ENCODE measurements around the gene FSD1. TPM values are rescaled to one million over a fixed set of nuclear protein-coding genes. Genes with fewer than 3 reads are reported as not detected.

Gene FSD1
- total RNA-seq, 2 experiments from 2014 or later, result 19.8 to 23.2 TPM

DNA sequence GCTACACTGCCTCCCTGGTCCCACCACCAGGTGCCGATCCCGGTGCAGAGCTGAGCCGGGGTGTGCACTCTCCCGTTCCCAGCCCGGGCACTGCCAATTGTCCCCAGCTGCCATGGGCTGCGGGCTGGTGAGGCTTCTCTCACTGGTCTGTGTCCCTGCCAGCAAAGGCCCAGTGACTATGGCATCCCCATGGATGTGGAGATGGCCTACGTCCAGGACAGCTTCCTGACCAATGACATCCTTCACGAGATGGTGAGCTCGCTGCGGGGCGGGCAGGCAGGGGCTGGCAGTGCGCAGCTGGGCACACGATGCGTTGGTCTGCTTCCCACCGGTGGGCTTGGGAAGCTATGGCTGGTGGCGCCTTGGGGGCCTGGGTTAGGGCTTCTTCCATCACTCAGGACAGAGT lies 53.5 kb downstream of the FSD1 start:
- Histone ChIP-seq H3K27ac (ENCODE audit: low read depth, low read length, poor library complexity, severe bottlenecking) (no peak overlapping the region), H3K9me2 (ENCODE audit: insufficient read depth, low read length) (no peaks in the 10 kb centered on the region), H3K4me1 (ENCODE audit: insufficient read depth, low read length, poor library complexity, severe bottlenecking) (no peaks in the 10 kb centered on the region), H2AFZ (ENCODE audit: low read length) (no peak overlapping the region), H4K20me1 (ENCODE audit: insufficient read depth, low read length) (no peaks in the 10 kb centered on the region), H3K36me3 (ENCODE audit: insufficient read depth, low read length) (peaks cover 58% of the 10 kb centered on the region), H3K4me3 (ENCODE audit: low read depth, low read length, poor library complexity, severe bottlenecking) (no peak overlapping the region), H3K4me2 (ENCODE audit: low read length) (no peak overlapping the region), H3K9me3 (ENCODE audit: low read length) (no peaks in the 10 kb centered on the region), H3K79me2 (ENCODE audit: insufficient read depth, low read depth, low read length) (no peaks in the 10 kb centered on the region)
- TF ChIP-seq EZH2phosphoT487 (IDR thresholded peaks at IDR 0.05; ENCODE audit: borderline replicate concordance, low read depth, low read length), result no peak
- TF ChIP-seq, protein P1, sequence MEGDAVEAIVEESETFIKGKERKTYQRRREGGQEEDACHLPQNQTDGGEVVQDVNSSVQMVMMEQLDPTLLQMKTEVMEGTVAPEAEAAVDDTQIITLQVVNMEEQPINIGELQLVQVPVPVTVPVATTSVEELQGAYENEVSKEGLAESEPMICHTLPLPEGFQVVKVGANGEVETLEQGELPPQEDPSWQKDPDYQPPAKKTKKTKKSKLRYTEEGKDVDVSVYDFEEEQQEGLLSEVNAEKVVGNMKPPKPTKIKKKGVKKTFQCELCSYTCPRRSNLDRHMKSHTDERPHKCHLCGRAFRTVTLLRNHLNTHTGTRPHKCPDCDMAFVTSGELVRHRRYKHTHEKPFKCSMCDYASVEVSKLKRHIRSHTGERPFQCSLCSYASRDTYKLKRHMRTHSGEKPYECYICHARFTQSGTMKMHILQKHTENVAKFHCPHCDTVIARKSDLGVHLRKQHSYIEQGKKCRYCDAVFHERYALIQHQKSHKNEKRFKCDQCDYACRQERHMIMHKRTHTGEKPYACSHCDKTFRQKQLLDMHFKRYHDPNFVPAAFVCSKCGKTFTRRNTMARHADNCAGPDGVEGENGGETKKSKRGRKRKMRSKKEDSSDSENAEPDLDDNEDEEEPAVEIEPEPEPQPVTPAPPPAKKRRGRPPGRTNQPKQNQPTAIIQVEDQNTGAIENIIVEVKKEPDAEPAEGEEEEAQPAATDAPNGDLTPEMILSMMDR (conservative IDR thresholded peaks at IDR 0.05; ENCODE audit: low read length), result no peak
- DNase-seq (ENCODE audit: low spot score), result no peak
- ChIA-PET CTCF (ENCODE audit: unreplicated experiment) (no interaction called here), POLR2A (no interaction called here)
- intact Hi-C loops (cut with micrococcal nuclease; ENCODE audit: unreplicated experiment), result no loop called here
- BruUV-seq (replicated peaks), result no TSS peak

DNA sequence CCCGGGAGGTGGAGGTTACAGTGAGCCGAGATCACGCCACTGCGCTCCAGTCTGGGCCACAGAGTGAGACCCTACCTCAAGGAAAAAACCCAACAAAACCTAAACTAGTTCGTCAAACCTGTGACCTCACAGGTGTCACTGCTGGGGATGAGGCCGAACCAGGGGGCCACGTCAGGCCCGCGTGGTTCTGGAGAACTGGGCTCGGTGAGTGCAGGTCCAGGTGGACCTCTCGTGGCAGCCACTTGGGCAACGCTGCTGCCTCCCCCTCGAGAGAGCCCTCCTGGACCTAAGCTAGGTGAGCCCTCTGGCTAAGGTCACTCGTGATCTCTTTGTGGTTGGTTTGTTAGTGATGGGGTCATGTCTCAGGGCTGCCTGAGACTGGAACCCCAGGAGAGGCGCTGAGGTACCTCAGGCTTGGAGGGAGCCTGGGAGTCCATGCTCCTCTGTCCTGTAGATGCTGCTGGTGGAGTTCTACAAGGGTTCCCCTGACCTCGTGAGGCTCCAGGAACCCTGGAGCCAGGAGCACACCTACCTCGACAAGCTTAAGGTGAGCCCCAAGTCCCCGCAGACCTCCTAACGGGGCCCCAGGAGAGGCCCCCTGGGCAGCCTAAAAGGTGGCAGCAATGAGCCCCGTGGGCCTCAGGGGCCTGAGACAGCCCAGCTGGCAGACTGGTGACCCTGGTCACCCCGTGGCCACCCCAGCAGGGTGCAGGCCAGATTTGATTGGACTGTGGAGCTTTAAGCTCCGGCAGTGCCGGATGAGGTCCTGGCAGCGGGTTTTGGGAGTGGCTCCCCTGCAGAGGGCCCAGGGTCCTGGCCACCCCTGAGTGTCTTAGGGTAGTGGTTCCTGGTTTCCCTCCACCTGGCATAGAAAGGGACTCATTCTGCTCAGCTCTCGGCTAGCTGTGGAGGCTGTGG lies 54.6 kb downstream of the FSD1 start:
- Histone ChIP-seq H3K36me3 (ENCODE audit: insufficient read depth, low read length) (peaks cover 69% of the 10 kb centered on the region), H3K4me1 (ENCODE audit: insufficient read depth, low read length, poor library complexity, severe bottlenecking) (no peaks in the 10 kb centered on the region)
- POLR2A ChIA-PET, result no interaction called here

More for the DNA sequence above, 54.6 kb downstream of the FSD1 start:
- H3K79me2 ChIP-seq (ENCODE audit: insufficient read depth, low read depth, low read length), result no peaks in the 10 kb centered on the region
- no peak overlapping the region for H3K27ac ChIP-seq (ENCODE audit: low read depth, low read length, poor library complexity, severe bottlenecking)
- BruUV-seq (replicated peaks), result no TSS peak
- H3K4me2 ChIP-seq (ENCODE audit: low read length), result no peak overlapping the region
- H2AFZ ChIP-seq (ENCODE audit: low read length), result no peak overlapping the region
- CTCF ChIA-PET (ENCODE audit: unreplicated experiment), result no interaction called here
- H3K4me3 ChIP-seq (ENCODE audit: low read depth, low read length, poor library complexity, severe bottlenecking), result no peak overlapping the region
- intact Hi-C loops (cut with micrococcal nuclease; ENCODE audit: unreplicated experiment), result no loop called here
- H3K9me2 ChIP-seq (ENCODE audit: insufficient read depth, low read length), result no peaks in the 10 kb centered on the region
- no peak for TF ChIP-seq EZH2phosphoT487 (IDR thresholded peaks at IDR 0.05; ENCODE audit: borderline replicate concordance, low read depth, low read length)
- TF ChIP-seq, protein P1 (conservative IDR thresholded peaks at IDR 0.05; ENCODE audit: low read length), result no peak
- DNase-seq (ENCODE audit: low spot score), result no peak
- no peaks in the 10 kb centered on the region for H3K9me3 ChIP-seq (ENCODE audit: low read length)
- H4K20me1 ChIP-seq (ENCODE audit: insufficient read depth, low read length), result no peaks in the 10 kb centered on the region

Data from OCI-LY7 (cell line).